K562 (cell line): ENCODE results near the gene NPC1L1. TPM values are rescaled to one million over a fixed set of nuclear protein-coding genes. Genes with fewer than 3 reads are reported as not detected.
A peak's percentile ranks its signal among the peaks of the same experiment; 100 is the strongest.

ENCODE experiments used
- ARID1B ChIP-seq: fragments of 450-650 bp; IDR thresholded peaks from 2 replicates; pipeline ENCODE4 v1.6.1; 2016; ENCODE audit warnings: antibody characterized with exemption, mild to moderate bottlenecking, inconsistent platforms
- ARID2 ChIP-seq: fragments of 450-650 bp; IDR thresholded peaks from 2 replicates; pipeline ENCODE4 v1.6.1; 2017; ENCODE audit warnings: antibody characterized with exemption, mild to moderate bottlenecking
- ATF6 ChIP-seq: sonication (generic); formaldehyde crosslinking; IDR thresholded peaks from 2 replicates; pipeline ENCODE4 v1.4.0; 2020; ENCODE audit warnings: mild to moderate bottlenecking, missing genetic modification reagents
- BHLHE40 ChIP-seq: IDR thresholded peaks from 2 replicates; pipeline ENCODE4 v1.6.1; 2011; ENCODE audit warnings: low read length, improper control_type of control experiment
- CBX8 ChIP-seq: fragments of 200-600 bp; sonication (generic); IDR thresholded peaks from 2 replicates; pipeline ENCODE4 v1.6.1; 2012; ENCODE audit warnings: borderline replicate concordance, mixed run types, low read depth, mild to moderate bottlenecking, moderate library complexity, mixed read lengths, low read length, control low read depth, inconsistent platforms; ENCODE audit not compliant: poor library complexity, severe bottlenecking; ENCODE audit errors: extremely low read depth
- CLOCK ChIP-seq: fragments of 250-450 bp; sonication (Bioruptor Pico); IDR thresholded peaks from 2 replicates; pipeline ENCODE4 v1.4.0; 2020; ENCODE audit warnings: mild to moderate bottlenecking, moderate library complexity, borderline replicate concordance
- CTBP1 ChIP-seq: fragments of 450-650 bp; IDR thresholded peaks from 2 replicates; pipeline ENCODE4 v1.6.1; 2016; ENCODE audit warnings: borderline replicate concordance
- DEAF1 ChIP-seq: fragments of 450-650 bp; formaldehyde crosslinking; IDR thresholded peaks from 2 replicates; pipeline ENCODE4 v1.4.0; 2020; ENCODE audit warnings: mild to moderate bottlenecking, moderate library complexity
- E2F5 ChIP-seq: sonication (generic); formaldehyde crosslinking; IDR thresholded peaks from 2 replicates; pipeline ENCODE4 v1.8.0; 2022; ENCODE audit warnings: mild to moderate bottlenecking, missing genetic modification reagents
- FOS ChIP-seq: IDR thresholded peaks from 3 replicates; pipeline ENCODE4 v1.6.1; 2011; ENCODE audit not compliant: insufficient read length; ENCODE audit errors: extremely low read depth
- FOXA1 ChIP-seq: fragments of 450-650 bp; IDR thresholded peaks from 2 replicates; pipeline ENCODE4 v1.6.1; 2016; ENCODE audit warnings: mild to moderate bottlenecking, borderline replicate concordance
- GABPA ChIP-seq: fragments of 200-800 bp; sonication (Bioruptor generic); conservative IDR thresholded peaks from 2 replicates; pipeline ENCODE4 v1.6.1; 2016; ENCODE audit warnings: low read depth, missing genetic modification characterization, missing compliant biosample characterization
- HLTF ChIP-seq: fragments of 450-650 bp; IDR thresholded peaks from 2 replicates; pipeline ENCODE4 v1.6.1; 2016
- MAFK ChIP-seq: IDR thresholded peaks from 2 replicates; pipeline ENCODE4 v1.6.1; 2011; ENCODE audit warnings: low read length, improper control_type of control experiment
- PHB2 ChIP-seq: fragments of 450-650 bp; IDR thresholded peaks from 2 replicates; pipeline ENCODE4 v1.6.1; 2017; ENCODE audit warnings: low read depth
- TFAM ChIP-seq: fragments of 250-450 bp; sonication (Bioruptor Pico); conservative IDR thresholded peaks from 2 replicates; pipeline ENCODE4 v1.5.0; 2021; ENCODE audit warnings: mild to moderate bottlenecking, moderate library complexity
- ZKSCAN8 ChIP-seq: fragments of 200-800 bp; sonication (Bioruptor generic); IDR thresholded peaks from 2 replicates; pipeline ENCODE4 v1.6.1; 2016; ENCODE audit warnings: missing genetic modification characterization, missing compliant biosample characterization
- ZNF24 ChIP-seq: fragments of 450-650 bp; IDR thresholded peaks from 2 replicates; pipeline ENCODE4 v1.6.1; 2016
- polyA plus RNA-seq, 8 experiments: library from polyadenylated mRNA; depleted of rRNA in 4 of 8; stranded (reverse) in 5 of 8; unstranded in 3 of 8; fragments of >200 nt; fragmentation: Nextera tagmentation in 2 of 8; fragmentation: Illumina TruSeq in 1 of 8; extraction: Ambion mirVana in 2 of 8; extraction: Trizol in 1 of 8; gene quantifications; 2 replicates each; pipeline versions ENCODE4 v1.2.1 to v1.2.3, GENCODE V29; 2011 to 2014; ENCODE audit warnings: inconsistent platforms in 1 of 8, missing spikeins in 1 of 8
- total RNA-seq, 7 experiments: library from RNA; depleted of rRNA in 6 of 7; stranded (reverse); fragments of >200 nt in 6 of 7; fragmentation: Illumina TruSeq in 2 of 7; extraction: Trizol in 2 of 7; gene quantifications; 2 replicates each; pipeline versions ENCODE4 v1.2.1 to v1.2.3, GENCODE V29; 2011 to 2021; ENCODE audit warnings: low replicate concordance in 1 of 7

The NPC1L1 gene
- total and polyA plus RNA-seq, 9 of the 15 experiments (the other 6 are each of a cell fraction or from before 2014, with no cell fraction given): 0.01 to 0.18 (median 0.07) TPM; not detected in 4

GRCh38 chr7:44561962-44562621 lies 21.0 kb upstream of the NPC1L1 start (continued):
- TF ChIP-seq ATF6 (CRISPR knock-in tag) (no peak), MAFK (peak; percentile 79), PHB2 (no peak), DEAF1 (CRISPR knock-in tag) (no peak), HLTF (no peak), ARID1B (peak; percentile 72), FOS (no peak), ZNF24 (no peak), ARID2 (no peak), FOXA1 (no peak), CTBP1 (peak; percentile 81), E2F5 (CRISPR knock-in tag) (no peak), TFAM (CRISPR knock-in tag) (no peak), CLOCK (no peak), CBX8 (no peak), GABPA (tag) (no peak), BHLHE40 (no peak), ZKSCAN8 (CRISPR knock-in tag) (no peak)
